GM18861 (cell line): ENCODE data around the gene TMEM182.

Experiments used
- ATAC-seq: cut with Tn5 transposase; IDR thresholded peaks from one replicate; pipeline ENCODE4 v1.9.1; 2021; ENCODE audit not compliant: unreplicated experiment

The TMEM182 gene, protein sequence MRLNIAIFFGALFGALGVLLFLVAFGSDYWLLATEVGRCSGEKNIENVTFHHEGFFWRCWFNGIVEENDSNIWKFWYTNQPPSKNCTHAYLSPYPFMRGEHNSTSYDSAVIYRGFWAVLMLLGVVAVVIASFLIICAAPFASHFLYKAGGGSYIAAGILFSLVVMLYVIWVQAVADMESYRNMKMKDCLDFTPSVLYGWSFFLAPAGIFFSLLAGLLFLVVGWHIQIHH

DNA sequence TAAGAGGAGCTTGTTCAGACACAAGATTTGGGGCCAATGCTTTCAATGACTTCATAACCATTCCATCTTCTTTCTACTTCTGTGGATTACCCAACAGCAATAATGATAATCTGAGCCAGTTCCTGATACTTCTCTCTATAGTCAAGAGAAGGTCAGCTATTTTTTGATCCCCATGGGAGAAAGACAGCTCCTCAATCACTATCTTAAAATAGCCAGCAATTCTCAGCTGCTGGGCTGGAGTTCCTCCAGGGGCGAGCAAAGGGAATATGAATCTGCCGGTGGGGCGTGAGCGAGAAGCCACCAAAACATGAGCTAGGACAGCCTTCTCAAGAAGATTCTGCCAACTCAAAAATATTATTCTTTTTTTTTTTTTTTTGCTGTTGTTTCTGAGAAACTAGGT is at the start of gene TMEM182:
TMEM182 (plus strand) TSS at position 269 of the 400 bp plus-strand sequence. CDS start 187 bp downstream, outside the sequence.
- no peak for ATAC-seq

DNA sequence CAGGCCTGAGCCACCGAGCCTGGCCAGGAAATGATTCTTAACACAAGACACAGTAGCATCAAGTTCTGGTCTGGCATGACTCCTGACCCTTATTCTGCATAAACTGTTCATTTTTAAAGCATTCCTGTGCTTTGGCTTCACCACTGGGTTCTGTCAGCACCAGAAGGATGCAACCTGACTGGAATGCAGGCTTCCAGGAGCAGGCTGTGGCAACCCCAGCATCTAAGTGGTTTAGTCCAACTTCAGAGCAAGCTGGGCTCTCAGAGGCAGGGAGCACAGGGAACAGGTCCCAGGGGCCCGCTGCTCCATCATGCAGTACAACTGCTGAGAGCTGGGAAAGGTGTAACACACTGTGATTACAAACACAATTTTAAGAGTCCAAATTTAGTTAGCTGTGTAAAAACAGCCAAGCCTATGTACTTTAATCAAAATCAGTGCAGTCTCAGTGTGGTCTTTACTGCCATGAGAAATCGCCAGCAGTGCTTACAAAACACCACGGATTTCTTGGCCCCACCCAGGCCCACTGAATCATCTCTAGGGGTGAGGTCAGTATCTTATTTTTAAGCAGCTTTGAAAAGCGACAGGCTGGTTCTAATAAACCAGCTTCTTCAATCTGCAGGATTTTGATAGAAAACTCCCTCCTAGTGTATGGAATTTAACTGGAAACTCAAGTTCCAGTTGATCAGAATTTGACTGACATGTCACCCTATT is 44.4 kb upstream of the TMEM182 start:
- ATAC-seq = no peak

DNA sequence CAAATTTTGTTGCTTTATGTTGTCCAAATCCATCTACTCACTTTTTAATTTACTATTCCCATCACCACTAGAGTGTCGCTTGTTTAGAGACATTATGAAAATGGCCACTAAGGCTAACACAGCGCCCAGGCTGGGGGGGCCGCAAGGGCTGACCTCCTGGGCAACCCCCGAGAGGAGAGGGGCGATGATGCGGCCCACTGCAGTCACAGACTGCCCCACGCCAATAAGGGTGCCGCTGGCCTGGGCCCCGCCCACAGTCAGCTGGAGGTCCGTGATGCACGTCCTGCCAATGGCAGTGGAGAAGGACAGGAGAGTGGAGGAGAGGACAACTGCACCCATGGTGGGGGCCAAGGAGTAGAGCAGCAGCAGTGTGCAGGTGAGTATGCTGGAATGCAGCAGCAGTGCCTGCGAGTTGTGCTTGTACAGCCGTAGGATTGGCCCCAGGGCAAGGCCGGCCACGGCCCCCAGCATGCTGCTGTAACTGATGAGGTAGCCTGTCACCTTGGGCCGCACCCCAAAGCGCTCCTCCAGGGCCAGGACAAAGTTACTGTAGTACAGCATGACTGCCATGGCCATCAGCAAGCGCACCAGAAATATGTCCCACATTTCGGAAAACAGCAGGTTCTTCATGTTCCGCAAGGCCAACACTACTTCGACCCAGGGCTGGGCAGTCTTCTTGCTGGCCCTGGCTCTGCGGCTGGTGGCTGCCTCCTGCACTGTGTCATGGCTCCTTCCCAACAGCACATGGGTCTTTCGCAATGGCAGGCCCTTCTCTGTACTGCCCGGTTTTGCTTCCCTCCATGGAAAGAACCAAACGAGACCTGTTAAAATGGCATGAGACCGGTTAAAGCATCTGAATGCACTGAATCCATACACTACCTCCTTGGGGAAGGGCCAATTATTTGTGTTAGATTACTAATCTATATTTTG is 43.2 kb upstream of the TMEM182 start:
- ATAC-seq = no peak

DNA sequence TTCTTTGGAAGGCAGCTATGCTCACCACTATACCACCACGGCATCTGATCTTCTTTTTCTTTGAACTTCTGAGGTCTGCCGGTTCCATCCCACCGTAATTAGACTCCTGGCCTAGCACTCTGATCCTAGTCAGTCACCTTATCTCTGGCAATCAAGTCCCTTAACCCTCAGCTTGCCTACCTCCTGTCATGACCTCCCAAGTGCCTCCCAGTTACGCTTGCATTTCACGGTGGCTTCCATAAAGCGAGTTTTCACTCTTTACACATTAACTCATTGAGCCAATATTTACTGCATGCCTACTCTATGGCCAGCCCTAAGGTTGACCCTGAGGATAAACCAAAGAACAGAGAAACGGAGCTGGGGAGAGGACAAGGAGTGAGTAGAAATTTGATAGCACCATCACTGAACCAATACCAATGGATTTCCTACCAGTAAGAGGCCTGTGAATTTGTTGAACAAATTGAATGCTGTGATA is 37.8 kb upstream of the TMEM182 start:
- ATAC-seq = no peak

DNA sequence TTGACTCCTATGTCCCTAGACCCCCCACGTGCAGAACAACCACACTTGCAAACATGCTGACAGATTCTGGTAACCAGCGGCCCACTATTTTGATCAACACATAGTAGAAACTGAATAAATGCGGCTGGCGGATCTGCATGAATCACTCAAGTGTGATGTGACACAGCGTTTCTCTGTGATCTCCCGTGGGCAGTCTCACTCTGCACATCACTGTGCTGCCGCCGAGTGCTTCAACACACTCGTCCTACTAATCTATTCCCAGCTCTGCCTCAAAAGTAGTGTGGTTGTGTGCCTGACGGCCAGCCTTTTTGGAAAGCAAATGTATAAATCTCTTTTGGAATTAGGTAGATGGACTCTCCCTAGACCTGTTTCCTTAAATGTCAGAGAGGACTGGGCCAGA is 37.3 kb upstream of the TMEM182 start:
- ATAC-seq = no peak

DNA sequence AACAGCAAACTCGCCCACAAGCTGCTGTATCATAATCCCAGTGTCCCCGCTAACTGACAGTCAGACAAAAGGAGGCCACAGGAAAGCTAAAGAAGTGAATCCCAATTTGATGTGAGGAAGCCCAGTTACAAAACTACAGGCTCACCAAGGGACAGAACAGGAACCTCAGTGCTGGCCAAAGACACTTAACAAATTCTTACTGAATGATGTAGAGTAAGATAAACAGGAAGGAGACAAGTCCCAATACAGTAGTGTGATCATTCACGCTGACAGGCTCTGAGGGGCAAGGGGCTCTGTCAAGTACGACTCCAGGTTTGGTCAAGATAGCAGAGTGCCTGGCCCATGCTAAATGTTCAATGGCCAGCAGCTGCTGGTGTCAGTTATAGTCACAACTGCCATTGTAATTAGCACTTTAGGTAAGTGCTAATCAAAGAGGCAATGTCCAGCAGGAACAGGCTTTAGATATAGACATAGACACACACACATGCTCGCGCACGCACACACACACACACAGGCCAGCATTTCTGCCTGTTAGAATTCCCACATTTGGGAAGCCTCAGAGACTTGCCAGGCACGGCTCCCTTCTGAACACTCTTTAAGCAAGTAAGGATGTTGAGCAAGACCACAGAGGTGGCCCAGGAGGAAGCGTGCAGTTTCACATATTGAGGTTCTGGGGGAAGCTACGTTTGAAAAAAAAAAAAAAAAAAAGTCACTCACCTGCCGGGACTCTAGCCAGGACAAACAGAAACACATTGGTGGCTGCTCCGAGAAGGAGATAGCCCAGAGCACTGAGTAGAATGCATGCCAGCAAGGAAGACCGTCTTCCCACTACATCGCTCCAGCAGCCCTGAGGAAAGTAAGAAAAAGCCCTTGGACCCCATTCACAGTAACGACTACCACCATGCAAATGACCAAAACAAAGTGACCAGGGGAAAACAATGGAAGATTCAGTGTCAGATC is 35.4 kb upstream of the TMEM182 start:
- ATAC-seq = no peak

DNA sequence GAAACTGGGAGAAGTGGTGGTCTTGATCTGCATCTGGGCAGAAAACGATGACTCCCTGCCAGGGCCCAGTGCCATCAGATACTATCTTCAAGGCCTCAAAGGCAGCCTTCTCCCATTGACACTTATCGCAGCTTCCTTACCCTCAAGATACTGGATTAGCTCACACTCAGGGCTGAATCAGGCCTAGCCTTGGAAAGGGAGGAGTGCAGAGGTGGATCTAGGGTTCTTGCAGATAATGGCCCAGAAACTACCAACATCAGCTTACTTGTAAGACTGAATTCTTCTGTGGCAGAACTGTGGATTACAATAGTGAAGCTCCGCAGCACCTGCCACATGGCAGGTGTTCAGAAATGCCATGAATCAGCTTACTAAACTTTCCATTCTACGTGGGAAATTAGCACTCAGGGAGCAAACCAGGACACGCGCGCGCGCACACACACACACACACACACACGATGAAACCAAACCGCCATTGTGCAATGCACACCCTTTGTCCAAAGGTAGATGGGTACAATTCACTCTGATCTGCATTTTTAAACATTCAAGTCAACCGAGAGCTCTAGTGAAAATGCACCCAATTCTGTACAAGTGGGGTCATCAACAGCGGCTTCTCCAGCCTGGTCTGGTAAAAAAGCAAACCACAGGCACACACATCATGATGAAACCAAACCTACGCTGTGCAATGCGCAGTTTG is 26.3 kb upstream of the TMEM182 start:
- ATAC-seq = no peak

DNA sequence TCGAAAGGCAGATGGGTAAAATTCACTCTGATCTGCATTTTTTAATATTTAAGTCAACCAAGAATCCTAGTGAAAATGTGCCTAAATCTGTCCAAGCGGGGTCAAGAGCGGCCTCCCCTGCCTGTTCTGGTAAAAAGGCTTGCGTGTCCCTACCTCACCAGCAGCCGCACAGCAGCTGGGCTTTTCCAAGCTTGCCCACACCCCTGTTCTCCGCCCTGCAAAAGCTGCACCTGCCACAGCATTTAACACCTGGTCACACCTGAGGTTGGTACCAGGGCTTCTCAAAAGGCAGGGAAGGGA is 25.8 kb upstream of the TMEM182 start:
- ATAC-seq = peak; percentile 3

DNA sequence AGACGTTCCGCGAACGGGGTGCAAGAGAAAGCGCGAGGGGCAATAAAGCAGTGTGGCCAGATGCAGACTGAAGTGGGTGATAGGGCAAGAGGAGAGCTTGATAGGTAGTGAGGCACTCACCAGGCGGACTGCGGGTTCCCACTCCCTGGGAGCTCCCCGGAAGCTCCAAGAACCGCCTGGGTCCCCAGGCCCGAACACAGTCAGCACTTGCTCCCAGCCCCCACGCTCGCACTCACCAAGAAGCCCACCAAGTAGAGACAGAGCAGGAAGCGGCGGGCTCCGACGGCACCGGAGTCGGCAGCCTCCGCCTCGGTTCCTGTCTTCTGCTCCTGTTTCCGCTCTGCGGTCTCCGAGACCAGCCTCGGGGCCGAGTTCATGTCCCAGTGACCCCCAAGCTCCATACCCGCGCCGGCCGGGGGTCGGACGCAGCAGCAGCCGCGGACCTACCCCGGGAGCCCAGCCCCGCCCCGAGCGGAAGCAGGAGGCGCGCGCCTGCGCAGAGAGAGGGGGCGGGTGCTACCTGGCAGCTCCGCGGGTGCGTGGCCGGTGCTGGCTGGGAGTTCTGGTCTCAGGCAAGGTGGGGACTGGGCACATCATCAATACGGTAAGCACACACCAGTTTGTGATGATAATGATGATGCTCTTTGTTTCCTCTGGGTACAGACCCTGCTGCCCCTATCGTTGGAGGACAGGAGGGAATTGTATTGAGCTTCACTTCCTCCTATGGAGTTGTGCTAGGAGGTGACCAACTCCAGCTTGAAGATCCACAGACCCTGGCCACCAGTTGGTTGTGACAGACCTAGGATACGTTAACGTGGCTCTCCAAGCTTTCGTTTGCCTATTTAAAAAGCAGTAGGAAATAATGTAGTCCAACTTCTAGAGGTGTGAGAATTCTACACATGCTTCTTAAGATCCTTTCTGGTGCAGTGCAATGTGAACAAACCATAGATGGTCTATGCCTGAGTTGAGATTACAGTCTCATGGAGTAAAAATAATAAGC is 25.1 kb upstream of the TMEM182 start:
- ATAC-seq = peak; percentile 86

DNA sequence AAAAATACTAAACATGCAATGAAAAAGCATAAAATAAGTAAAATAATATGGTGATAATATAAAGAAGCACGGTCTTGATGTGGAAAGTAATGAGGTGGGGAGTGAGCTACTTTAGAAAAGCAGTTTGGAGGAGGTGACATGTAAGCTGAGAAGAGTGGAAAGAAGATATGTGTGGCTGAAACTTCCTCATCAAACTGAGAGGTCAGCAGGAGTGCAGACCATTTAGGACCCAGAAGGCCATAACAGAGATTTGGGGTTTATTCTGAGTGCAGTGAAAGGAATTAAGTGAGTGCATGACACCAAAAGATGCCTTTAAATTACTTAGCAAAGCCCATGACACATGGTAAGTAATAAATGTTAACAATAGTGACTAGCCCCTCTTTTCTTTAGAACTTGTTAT is 24.4 kb upstream of the TMEM182 start:
- peak; percentile 56 for ATAC-seq

DNA sequence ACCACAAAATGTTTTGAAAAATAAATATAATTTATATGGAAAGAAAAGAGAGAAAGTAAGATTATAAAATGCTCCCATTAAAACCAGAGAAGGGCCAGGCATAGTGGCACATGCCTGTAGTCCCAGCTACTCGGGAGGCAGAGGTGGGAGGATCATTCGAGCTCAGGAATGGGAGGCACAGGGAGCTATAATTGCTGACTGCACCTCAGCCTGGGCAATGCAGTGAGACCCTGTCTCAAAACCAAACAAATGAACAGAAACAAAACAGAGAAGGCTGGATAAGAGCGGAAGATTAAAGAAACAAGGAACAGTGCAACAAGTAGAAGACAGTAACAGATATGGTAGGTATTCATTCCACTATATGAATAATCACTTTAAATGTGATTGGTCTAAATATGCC is 18.6 kb upstream of the TMEM182 start:
- ATAC-seq = no peak

DNA sequence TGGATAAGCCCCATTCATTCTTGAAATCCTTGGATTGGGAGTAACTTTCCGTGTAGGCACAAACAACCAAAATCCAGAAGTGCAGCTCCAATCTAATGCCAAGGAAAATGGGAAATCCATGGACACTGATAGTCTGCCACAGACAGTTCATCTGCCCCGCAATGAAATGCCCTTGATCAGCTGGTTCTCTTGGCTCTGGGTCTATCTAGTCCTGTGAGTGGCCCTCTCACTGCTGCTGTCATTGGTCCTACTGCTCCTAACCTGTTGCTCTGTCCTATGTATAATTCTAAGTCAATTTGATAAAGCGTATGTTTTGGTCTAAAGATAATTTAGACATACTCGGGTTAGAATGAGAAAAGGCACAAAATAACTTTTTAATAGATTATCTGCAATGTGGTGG is 13.7 kb upstream of the TMEM182 start:
- ATAC-seq = no peak

DNA sequence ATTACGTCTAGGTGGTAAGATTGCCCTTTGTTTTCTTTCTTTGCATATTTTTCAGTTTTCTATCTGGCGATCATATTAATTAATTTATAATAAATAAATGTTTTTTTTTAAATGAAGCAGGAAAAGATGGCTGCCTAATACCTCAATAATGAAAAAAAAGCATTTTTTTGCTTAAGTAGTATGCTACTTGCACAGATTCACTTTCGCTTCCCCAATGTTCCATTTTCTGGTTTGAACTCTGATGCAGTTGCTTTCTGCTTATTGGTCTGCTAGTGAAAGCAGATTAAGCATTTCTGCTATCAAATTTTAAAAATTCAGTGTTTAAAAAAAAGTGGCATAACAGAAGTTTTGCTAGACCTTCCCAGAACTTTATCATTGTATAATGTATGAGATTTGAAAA is 11.9 kb upstream of the TMEM182 start:
- ATAC-seq = no peak

DNA sequence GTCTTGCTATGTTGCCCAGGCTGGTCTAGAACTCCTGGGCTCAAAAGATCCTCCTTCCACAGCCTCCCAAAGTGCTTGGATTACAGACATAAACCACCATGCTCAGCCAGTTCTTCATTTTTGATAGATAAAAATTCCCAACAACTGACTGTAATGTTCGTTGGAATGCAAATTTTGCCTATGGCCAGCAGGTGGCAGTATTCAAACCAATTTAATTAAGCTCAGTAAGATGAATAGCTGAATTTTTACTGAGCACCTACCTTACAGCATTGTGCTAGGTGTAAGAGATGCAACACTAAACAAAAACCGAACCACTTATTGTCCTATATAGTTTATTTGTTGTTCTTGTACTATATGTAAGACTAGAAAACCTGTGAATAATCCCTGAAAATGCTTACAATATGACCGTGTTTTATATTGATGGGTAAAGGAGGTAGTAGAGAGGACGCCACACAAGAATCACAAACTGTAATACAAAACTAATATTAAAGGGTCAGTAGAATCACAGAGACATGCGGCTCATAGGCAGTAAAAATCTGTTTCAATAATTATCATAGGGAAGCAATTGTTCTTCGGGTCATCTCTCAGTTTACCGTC is 8.2 kb upstream of the TMEM182 start:
- ATAC-seq = peak; percentile 52

DNA sequence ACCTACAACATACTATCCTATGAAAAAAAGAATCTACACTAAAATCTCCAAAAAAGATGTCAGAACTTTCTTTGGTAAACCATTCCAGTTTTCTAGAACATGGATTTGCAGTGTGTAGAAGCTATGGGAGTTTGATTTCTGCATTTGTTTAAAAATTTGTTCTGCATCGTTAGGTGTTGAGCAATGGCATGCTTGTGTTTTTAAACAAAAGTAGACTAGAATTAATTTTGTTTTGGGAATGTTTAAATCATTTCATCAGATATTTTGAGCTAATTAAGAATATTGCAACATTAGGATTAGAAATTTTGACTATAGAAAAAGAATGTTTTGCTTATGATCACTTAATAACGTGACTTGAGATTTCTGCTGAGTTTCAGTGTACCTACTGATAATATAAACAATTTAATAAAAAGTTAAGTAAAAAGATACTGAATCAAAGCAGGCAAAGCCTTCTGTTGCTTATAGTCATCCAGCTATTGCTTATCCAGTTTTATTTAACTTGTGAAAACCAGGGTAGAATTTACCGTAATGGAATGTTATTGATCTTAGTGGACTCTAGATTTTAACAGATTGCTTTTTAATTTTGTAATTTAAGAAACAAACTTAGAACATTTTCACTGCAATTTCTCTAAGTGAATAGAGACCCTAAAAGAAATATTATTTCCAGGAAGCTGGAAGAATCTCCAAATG is 7.2 kb upstream of the TMEM182 start:
- ATAC-seq = no peak

DNA sequence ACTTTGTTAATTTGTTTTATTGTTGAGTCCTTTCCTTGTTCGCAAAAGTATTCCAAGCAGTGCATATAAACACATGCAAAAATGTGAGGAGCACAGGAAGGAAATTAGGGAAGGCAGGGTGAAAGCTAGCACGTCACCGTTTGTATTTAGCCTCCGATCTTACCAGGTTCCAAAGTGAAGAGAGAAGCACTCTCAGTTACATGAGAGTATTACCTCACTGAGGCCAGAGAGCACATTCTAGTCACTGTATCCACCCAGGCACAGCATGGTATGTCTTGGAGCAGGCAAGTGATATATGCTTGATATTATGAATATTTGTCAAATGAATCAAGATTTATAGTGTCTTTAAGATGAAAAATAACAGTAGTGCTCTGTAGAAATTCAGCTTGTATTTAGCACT is 6.5 kb upstream of the TMEM182 start:
- ATAC-seq = no peak

DNA sequence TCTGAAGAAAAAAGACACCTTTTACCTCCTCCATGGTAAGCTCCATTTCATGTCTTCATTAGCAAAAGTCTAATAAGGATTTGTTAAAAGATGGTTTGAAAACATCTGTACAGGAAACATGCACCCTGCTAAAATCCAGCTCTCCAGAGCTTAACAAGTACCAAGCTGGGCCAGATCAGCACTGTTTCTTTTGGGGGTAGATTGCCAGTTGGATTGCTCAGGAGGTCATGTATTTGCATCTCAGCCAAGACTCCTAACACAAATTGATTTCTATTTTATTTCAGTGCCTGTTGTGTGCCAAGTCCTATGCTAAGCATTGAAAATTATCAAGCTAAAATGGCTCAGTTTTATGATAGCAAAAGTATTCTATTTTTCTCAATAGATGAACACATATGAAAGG is 3.4 kb upstream of the TMEM182 start:
- no peak for ATAC-seq

DNA sequence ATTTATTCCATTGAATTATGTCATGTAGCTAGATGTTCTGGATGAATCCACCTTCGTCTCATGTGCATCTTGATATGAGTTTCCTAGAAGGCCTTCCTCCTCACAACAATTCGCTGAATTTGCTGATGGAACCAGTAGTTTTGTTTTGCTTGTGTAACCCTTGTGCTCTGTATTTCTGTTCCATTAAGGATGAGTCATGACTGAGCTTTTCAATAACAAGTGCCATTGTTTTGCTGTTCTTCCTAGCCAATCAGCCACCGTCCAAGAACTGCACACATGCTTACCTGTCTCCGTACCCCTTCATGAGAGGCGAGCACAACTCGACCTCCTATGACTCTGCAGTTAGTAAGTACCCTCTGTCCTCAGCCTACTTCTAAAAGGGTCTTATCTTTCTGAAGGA is 2.3 kb downstream of the TMEM182 start:
- ATAC-seq = no peak
